Pancreas (tissue), 10 donors: ENCODE results near the gene TIMELESS. TPM values are rescaled to one million over a fixed set of nuclear protein-coding genes. Genes with fewer than 3 reads are reported as not detected.
"Not testable (repeated sequence)": the region's sequence is repeated elsewhere in the genome, so short reads cannot be mapped to it uniquely, and the experiment has no call there.

Source experiments
- ATAC-seq, 4 donors: fragments of 200-7000 bp; cut with Tn5 transposase; one replicate each; pipeline versions ENCODE4 v1.8.0 to v1.9.1; 2020; ENCODE audit warnings: mild to moderate bottlenecking in 4 of 4, moderate library complexity in 4 of 4
- DNase-seq, 6 donors: peaks; one replicate each; pipeline ENCODE4 v3.0.0-alpha.2; 2020
- FAIRE-seq: peaks from 2 replicates; lab custom pipeline; 2012; peaks lifted over from hg19 to GRCh38; lab: Jason Lieb, UNC
- H3K27ac ChIP-seq, 4 donors: fragments of 200-600 bp; sonication (generic); 1 replicate in 3 of 4; 2 replicates in 1 of 4; pipeline versions ENCODE4 v1.5.0 to v1.8.0; 2020
- H3K27me3 ChIP-seq, 4 donors: fragments of 200-600 bp; one replicate each; pipeline ENCODE4 v1.8.0; 2021
- H3K36me3 ChIP-seq, 3 donors: fragments of 200-600 bp; sonication (generic) in 1 of 3; one replicate each; pipeline versions ENCODE4 v1.5.0 to v1.8.0; 2020 to 2021
- H3K4me1 ChIP-seq, 3 donors: fragments of 200-600 bp; one replicate each; pipeline ENCODE4 v1.8.0; 2021
- H3K4me3 ChIP-seq, 4 donors: fragments of 200-600 bp; sonication (generic) in 2 of 4; one replicate each; pipeline versions ENCODE4 v1.5.0 to v1.8.0; 2020 to 2021
- H3K9me3 ChIP-seq, 4 donors: fragments of 200-600 bp; one replicate each; pipeline ENCODE4 v1.8.0; 2021
- CTCF ChIP-seq, 4 donors: fragments of 200-600 bp; sonication (generic) in 3 of 4; IDR thresholded peaks; one replicate each; pipeline versions ENCODE4 v1.5.0 to v1.8.0; 2021; ENCODE audit warnings: antibody characterized with exemption in 4 of 4
- WGBS, 2 donors: extraction: QIAGEN DNeasy Blood & Tissue Kit; methylation state at CpG; one replicate each; pipeline ENCODE4 v1.1.7; 2013; 5-methylcytosine and 5-hydroxymethylcytosine counted together
- intact Hi-C, 3 donors: fragments of 100-400 bp; cut with DNase I; formaldehyde crosslinking; loops; one replicate each; pipeline versions ENCODE4 v1.11.1 to v1.14.2; 2022
- polyA plus RNA-seq, 2 donors: library from polyadenylated mRNA; stranded (reverse); fragments of 200-250 nt; gene quantifications; one replicate each; pipeline ENCODE4 v1.2.3, GENCODE V29; 2013
- total RNA-seq, 6 donors: library from RNA; stranded (reverse); fragmentation: NEBNext Ultra II Directional in 4 of 6; extraction: Animal tissue kit (Norgen Biotek cat#: 25700) in 4 of 6; gene quantifications; one replicate each; pipeline versions ENCODE4 v1.2.1 to v1.2.4, GENCODE V29; 2021 to 2023
- donor health status: healthy with polysubstance abuse.
- donor health status: DM: no; HTN: no; CAD: no; lungs with moderate emphysema.
- donor health status: DM: no; HTN: no; CAD: no.
- donor health status: control.
- donor health status: control.
- donor health status: Bipolar disorder and iron deficiency.
- donor health status: DM: yes; HTN: yes; CAD: no.
- donor health status: DM: no; HTN: no; CAD: no.
- donor health status: DM: no; HTN: no; CAD: no.
- donor health status: DM: yes; HTN: yes; CAD: no.

The TIMELESS gene
- 1 to 10 TPM; 3.7 to 5.8 (median 4.5) TPM for total RNA-seq
- polyA plus RNA-seq: 1 to 10 TPM; 5.6 to 7.6 TPM

GRCh38 chr12:56448860-56449621 lies at the start of gene TIMELESS:
TSS of gene TIMELESS (minus strand) at chr12:56449426. CDS start at chr12:56434170, 15,256 bp downstream.
- FAIRE-seq: no peak
- peak within 1 kb of the TSS; percentile 47 to 76 (median 59) for H3K4me3 ChIP-seq
- no peaks in the 10 kb centered on the region for H3K27me3 ChIP-seq
- ATAC-seq: peak; percentile 98 to 99 (median 99)
- peaks cover 0 to 5% (median 0%) of the 10 kb centered on the region in 3 donors for H3K4me1 ChIP-seq
- H3K36me3 ChIP-seq: no peaks in the 10 kb centered on the region
- DNase-seq: peak; percentile 85 to 93 (median 88)
- WGBS, 2 donors: 0% methylated on average over 58 of the region's 58 CpGs
- peak within 1 kb of the TSS; percentile 47 to 87 (median 78) for H3K27ac ChIP-seq
- TF ChIP-seq CTCF (IDR thresholded peaks at IDR 0.05): no peak
- intact Hi-C loops: no loop called here
- H3K9me3 ChIP-seq: no peaks in the 10 kb centered on the region

- H3K27me3 ChIP-seq, H3K9me3 ChIP-seq, H3K4me1 ChIP-seq, H3K36me3 ChIP-seq, H3K4me3 ChIP-seq, ATAC-seq, intact Hi-C loops, FAIRE-seq, H3K27ac ChIP-seq, DNase-seq: not testable (repeated sequence)
- WGBS, 2 donors: 67 to 71% methylated on average over 14 of the region's 14 CpGs
Observed at GRCh38 chr12:56498126-56498902, 49.1 kb upstream of the TIMELESS start.

- intact Hi-C loops, H3K27me3 ChIP-seq, H3K4me3 ChIP-seq, H3K27ac ChIP-seq, ATAC-seq, FAIRE-seq, H3K36me3 ChIP-seq, H3K4me1 ChIP-seq, H3K9me3 ChIP-seq: not testable (repeated sequence)
- peak in 3 of 4 donors; percentile 15 to 24 (median 18) for TF ChIP-seq CTCF (IDR thresholded peaks at IDR 0.05)
- 12 to 17% methylated on average over 13 to 17 of the region's 17 CpGs for WGBS, 2 donors
- DNase-seq: peak; percentile 36 to 84 (median 58)
Observed at GRCh38 chr12:56496704-56497103, 47.5 kb upstream of the TIMELESS start.

- intact Hi-C loops, H3K4me3 ChIP-seq, ATAC-seq, H3K9me3 ChIP-seq, H3K4me1 ChIP-seq, H3K27ac ChIP-seq, FAIRE-seq, H3K36me3 ChIP-seq, H3K27me3 ChIP-seq: not testable (repeated sequence)
- WGBS, 2 donors: 95 to 96% methylated on average over 20 to 27 of the region's 27 CpGs
- peak in 1 of 6 donors; percentile 69 for DNase-seq
Observed at GRCh38 chr12:56494481-56494880, 45.3 kb upstream of the TIMELESS start.

- H3K36me3 ChIP-seq, FAIRE-seq, intact Hi-C loops, H3K4me3 ChIP-seq, ATAC-seq, H3K9me3 ChIP-seq, H3K27me3 ChIP-seq, DNase-seq, H3K4me1 ChIP-seq, H3K27ac ChIP-seq: not testable (repeated sequence)
- 94% methylated on average over 15 of the region's 15 CpGs for WGBS, 2 donors
Observed at GRCh38 chr12:56494106-56494415, 44.8 kb upstream of the TIMELESS start.

GRCh38 chr12:56493409-56494105 lies 44.3 kb upstream of the TIMELESS start:
- FAIRE-seq, H3K4me1 ChIP-seq, ATAC-seq, H3K9me3 ChIP-seq, H3K27ac ChIP-seq, H3K27me3 ChIP-seq, H3K36me3 ChIP-seq, intact Hi-C loops, H3K4me3 ChIP-seq: not testable (repeated sequence)
- DNase-seq: peak in 1 of 6 donors; percentile 64
- WGBS, 2 donors: 86 to 87% methylated on average over 29 to 31 of the region's 31 CpGs
